ENCODE results near the gene IL6. TPM values are rescaled to one million over a fixed set of nuclear protein-coding genes. Genes with fewer than 3 reads are reported as not detected.

The IL6 gene
- total and polyA plus RNA-seq, 9 of the 15 experiments (the other 6 are each of a cell fraction or from before 2014, with no cell fraction given): 0.76 to 2.9 (median 1.5) TPM

GRCh38 chr7:22765609-22766008 is 38.6 kb downstream of the IL6 start:
- no peaks in the 10 kb centered on the region for H3K79me2 ChIP-seq (ENCODE audit: control insufficient read depth, insufficient read depth, low read length)
- intact Hi-C loops (cut with micrococcal nuclease): no loop called here
- H3K4me1 ChIP-seq (replicated peaks in 1 of 2; ENCODE audit: control insufficient read depth in 2 of 2, insufficient read depth in 2 of 2, low read length in 2 of 2): no peaks in the 10 kb centered on the region
- CTCF ChIA-PET (ENCODE audit: low intra/inter-chr PET ratio): no interaction called here
- H2AFZ ChIP-seq (ENCODE audit: low read depth, low read length): peak overlapping the region; percentile 29; the same call in 1 of the 2 replicates
- ATAC-seq (no peak), DNase-seq (ENCODE audit: extremely low read depth in 1 of 4, low spot score in 3 of 4) (no peak), FAIRE-seq (no peak)
- H3K4me3 ChIP-seq: no peak overlapping the region
- WGBS (ENCODE audit: insufficient coverage, low coverage, missing lambda C conversion rate): 24% methylated on average over 4 of the region's 4 CpGs
- no peak overlapping the region for H3K9ac ChIP-seq (ENCODE audit: insufficient read depth in 1 of 2, low read depth in 2 of 2, low read length in 2 of 2)
- no peaks in the 10 kb centered on the region for H3K36me3 ChIP-seq (ENCODE audit: control insufficient read depth, insufficient read depth, low read length)
- POLR2A ChIA-PET: no interaction called here
- no peaks in the 10 kb centered on the region for H3K9me3 ChIP-seq (replicated peaks; ENCODE audit: control insufficient read depth, insufficient read depth, low read depth, low read length)
- H3K9me1 ChIP-seq (ENCODE audit: control insufficient read depth, insufficient read depth, low read length): no peaks in the 10 kb centered on the region
- H3K27ac ChIP-seq (ENCODE audit: extremely low read depth, low read depth, low read length): no peak overlapping the region
- H4K20me1 ChIP-seq (replicated peaks; ENCODE audit: control insufficient read depth, insufficient read depth, low read length): no peaks in the 10 kb centered on the region
- no peak overlapping the region for H3K4me2 ChIP-seq (ENCODE audit: insufficient read depth, low read length)
- BruUV-seq (replicated peaks): no TSS peak
- no peaks in the 10 kb centered on the region for H3K27me3 ChIP-seq (ENCODE audit: control insufficient read depth in 2 of 2, insufficient read depth in 2 of 2, low read length in 2 of 2)
- in situ Hi-C loops (cut with MboI): no loop called here
- TF ChIP-seq SLC30A9 (CRISPR knock-in tag; IDR thresholded peaks at IDR 0.05): no peak
- no peak for TF ChIP-seq LEF1 (IDR thresholded peaks at IDR 0.05)
- TF ChIP-seq, protein P1, sequence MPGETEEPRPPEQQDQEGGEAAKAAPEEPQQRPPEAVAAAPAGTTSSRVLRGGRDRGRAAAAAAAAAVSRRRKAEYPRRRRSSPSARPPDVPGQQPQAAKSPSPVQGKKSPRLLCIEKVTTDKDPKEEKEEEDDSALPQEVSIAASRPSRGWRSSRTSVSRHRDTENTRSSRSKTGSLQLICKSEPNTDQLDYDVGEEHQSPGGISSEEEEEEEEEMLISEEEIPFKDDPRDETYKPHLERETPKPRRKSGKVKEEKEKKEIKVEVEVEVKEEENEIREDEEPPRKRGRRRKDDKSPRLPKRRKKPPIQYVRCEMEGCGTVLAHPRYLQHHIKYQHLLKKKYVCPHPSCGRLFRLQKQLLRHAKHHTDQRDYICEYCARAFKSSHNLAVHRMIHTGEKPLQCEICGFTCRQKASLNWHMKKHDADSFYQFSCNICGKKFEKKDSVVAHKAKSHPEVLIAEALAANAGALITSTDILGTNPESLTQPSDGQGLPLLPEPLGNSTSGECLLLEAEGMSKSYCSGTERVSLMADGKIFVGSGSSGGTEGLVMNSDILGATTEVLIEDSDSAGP (CRISPR knock-in tag; IDR thresholded peaks at IDR 0.05): no peak
- TF ChIP-seq DPF2 (IDR thresholded peaks at IDR 0.05): no peak
- TF ChIP-seq ESRRB (CRISPR knock-in tag; IDR thresholded peaks at IDR 0.05; ENCODE audit: borderline replicate concordance): no peak
- TF ChIP-seq, protein P2, sequence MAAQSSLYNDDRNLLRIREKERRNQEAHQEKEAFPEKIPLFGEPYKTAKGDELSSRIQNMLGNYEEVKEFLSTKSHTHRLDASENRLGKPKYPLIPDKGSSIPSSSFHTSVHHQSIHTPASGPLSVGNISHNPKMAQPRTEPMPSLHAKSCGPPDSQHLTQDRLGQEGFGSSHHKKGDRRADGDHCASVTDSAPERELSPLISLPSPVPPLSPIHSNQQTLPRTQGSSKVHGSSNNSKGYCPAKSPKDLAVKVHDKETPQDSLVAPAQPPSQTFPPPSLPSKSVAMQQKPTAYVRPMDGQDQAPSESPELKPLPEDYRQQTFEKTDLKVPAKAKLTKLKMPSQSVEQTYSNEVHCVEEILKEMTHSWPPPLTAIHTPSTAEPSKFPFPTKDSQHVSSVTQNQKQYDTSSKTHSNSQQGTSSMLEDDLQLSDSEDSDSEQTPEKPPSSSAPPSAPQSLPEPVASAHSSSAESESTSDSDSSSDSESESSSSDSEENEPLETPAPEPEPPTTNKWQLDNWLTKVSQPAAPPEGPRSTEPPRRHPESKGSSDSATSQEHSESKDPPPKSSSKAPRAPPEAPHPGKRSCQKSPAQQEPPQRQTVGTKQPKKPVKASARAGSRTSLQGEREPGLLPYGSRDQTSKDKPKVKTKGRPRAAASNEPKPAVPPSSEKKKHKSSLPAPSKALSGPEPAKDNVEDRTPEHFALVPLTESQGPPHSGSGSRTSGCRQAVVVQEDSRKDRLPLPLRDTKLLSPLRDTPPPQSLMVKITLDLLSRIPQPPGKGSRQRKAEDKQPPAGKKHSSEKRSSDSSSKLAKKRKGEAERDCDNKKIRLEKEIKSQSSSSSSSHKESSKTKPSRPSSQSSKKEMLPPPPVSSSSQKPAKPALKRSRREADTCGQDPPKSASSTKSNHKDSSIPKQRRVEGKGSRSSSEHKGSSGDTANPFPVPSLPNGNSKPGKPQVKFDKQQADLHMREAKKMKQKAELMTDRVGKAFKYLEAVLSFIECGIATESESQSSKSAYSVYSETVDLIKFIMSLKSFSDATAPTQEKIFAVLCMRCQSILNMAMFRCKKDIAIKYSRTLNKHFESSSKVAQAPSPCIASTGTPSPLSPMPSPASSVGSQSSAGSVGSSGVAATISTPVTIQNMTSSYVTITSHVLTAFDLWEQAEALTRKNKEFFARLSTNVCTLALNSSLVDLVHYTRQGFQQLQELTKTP (IDR thresholded peaks at IDR 0.05; ENCODE audit: low read depth in 1 of 2, partially characterized antibody in 2 of 2): no peak
- no peak for TF ChIP-seq ZNF707 (CRISPR knock-in tag; conservative IDR thresholded peaks at IDR 0.05)
